ENCODE results near the gene GAS6.

The GAS6 gene

GRCh38 chr13:113819731-113820715 lies 43.9 kb downstream of the GAS6 start:
- no peak for DNase-seq (ENCODE audit: low spot score)

GRCh38 chr13:113819341-113819730 lies 44.5 kb downstream of the GAS6 start:
- DNase-seq (ENCODE audit: low spot score), result no peak

DNA sequence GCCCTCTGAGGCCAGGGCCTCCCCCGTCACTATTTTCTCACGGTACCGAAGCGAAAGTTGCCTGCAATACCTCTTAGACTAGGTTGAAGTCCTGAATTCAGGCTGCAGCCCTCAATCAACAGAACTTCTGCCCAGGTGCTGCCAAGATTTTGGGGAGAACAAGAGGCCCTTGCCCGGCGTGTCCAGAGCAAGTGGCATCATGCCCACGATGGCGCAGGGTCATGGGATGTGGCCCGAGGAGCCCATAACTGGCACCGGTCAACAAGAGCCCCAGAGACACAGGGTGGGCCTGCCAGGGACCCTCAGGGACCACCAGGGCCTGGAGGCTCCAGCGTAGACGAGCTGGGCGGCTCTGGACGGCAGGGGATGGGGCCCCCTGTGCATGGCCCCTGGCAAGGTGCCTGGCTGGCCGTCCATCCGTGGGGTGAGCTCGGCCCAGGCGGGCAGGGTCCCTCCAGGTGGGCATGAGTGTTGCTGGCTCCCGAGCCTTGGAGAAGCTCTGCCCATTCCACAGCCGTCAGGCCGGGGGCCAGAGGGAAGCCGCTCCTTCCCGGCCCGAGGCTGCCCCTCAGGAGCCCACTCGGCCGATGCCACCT lies 45.1 kb downstream of the GAS6 start:
- DNase-seq (ENCODE audit: low spot score), result no peak

GRCh38 chr13:113817860-113818691 lies 45.8 kb downstream of the GAS6 start:
- no peak for DNase-seq (ENCODE audit: low spot score)

- DNase-seq (ENCODE audit: low spot score), result peak; percentile 78
Measured at GRCh38 chr13:113816946-113817859, 46.7 kb downstream of the GAS6 start.

GRCh38 chr13:113816254-113816929 lies 47.5 kb downstream of the GAS6 start:
- no peak for DNase-seq (ENCODE audit: low spot score)

DNA sequence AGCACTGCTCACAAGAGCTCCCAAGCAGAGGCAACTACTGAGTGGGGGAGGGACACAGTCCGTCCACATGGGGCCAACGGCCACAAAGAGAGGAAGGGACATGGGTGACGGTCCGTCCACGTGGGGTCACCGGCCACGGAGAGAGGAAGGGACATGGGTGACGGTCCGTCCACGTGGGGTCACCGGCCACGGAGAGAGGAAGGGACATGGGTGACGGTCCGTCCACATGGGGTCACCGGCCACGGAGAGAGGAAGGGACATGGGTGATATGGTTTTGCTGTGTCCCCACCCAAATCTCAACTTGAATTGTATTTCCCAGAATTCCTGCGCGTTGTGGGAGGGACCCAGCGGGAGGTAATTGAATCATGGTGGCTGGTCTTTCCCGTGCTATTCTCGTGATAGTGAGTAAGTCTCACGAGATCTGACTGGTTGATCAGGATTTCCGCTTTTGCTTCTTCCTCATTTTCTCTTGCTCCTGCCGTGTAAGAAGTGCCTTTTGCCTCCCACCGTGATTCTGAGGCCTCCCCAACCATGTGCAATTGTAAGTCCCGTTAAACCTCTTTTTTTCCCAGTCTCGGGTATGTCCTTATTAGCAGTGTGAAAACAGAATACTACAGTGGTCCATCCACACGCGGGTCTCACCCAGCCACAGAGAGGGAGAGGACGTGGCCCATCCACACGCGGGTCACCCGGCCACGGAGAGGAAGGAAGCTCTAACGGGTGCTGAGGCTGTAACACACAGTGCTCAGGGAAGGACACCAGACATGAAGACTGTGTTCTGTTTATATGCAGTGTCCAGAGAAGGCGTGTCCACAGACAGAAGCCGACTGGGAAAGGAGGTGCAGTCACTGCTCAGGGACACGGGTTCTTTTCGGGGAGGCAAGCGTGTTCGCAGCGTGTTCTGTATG lies 48.5 kb downstream of the GAS6 start:
- DNase-seq (ENCODE audit: low spot score), result no peak

DNA sequence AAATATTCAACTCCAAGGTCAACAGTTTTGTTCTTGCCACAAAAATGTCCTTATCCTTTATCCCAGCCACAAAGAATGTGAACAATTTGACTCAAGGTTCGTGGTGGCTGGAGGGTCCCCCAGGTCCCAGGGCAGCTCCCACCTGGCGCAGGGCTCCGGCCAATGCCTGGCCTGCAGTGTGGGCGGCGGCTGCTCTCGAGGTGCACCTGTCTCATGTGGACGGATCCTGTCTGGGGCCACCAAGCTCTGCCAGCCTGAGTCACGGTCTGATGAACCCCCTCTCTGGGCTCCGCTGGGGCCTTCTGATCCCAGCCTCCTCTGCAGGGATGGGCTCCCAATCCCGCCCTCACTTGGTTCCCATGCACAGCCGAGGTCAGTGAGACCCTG lies 49.4 kb downstream of the GAS6 start:
- DNase-seq (ENCODE audit: low spot score), result peak; percentile 86

- no peak for DNase-seq (ENCODE audit: low spot score)
Measured at GRCh38 chr13:113813749-113814434, 50.0 kb downstream of the GAS6 start.

- no peak for DNase-seq (ENCODE audit: low spot score)
Measured at GRCh38 chr13:113813070-113813748, 50.7 kb downstream of the GAS6 start.

DNA sequence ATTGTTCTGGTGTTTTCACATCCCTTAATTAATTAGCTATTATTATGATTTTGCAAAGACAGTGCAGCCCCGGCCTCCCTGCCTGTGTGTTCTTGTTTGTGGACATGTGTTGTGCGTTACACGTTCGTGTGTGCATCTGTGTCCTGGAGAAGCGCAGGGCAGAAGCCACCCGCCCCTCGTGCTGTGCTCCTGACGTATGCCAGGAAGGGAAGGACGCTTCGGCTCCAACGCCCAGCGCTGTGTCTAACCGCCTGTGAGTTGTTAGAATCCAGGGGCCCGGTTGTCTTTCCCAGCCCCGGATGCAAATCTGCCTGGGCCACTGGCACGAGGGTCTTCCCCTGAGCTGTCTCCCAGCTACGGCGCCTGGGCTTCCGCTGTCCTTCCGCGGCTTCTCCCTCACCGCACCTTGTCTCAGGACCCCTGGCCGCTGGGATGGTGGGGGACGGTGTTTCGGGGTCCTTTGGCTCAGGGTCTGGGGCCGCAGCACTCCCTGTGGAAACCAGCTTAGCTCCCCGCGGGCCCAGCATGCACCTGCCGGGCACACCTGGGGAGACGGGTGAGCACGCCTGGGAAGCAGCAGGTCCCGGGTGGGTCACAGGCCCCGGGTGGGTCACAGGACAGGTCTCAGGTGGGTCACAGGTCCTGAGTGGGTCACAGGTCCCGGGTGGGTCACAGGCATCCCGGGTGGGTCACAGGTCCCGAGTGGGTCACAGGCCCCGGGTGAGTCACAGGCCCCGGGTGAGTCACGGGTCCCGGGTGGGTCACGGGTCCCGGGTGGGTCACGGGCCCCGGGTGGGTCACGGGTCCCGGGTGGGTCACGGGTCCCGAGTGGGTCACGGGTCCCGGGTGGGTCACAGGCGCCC lies 51.5 kb downstream of the GAS6 start:
- no peak for DNase-seq (ENCODE audit: low spot score)

GRCh38 chr13:113811081-113811928 lies 52.6 kb downstream of the GAS6 start:
- DNase-seq (ENCODE audit: low spot score), result no peak

DNA sequence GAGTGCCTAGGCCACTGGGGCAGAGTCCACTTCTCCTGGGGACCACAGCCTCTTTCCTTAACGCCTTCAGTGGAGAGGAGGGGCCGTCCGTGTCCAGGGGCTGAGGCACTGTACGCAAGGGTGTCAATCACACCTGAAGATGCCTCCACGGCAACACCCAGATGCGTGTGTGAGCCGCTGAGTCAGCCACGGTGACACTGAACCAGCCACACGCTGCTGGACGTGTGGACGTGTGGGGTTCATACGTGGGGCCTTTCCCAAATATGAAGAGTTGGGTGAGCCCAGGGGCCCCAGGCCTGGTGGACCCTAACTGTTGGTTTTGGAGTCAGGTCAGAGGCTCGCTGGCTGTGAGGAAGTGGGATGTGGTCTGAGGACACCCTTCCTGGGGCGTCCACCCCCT lies 53.2 kb downstream of the GAS6 start:
- no peak for DNase-seq (ENCODE audit: low spot score)

GRCh38 chr13:113809934-113810333 lies 53.9 kb downstream of the GAS6 start:
- DNase-seq (ENCODE audit: low spot score), result no peak

- no peak for DNase-seq (ENCODE audit: low spot score)
Measured at GRCh38 chr13:113808058-113808834, 55.6 kb downstream of the GAS6 start.

DNA sequence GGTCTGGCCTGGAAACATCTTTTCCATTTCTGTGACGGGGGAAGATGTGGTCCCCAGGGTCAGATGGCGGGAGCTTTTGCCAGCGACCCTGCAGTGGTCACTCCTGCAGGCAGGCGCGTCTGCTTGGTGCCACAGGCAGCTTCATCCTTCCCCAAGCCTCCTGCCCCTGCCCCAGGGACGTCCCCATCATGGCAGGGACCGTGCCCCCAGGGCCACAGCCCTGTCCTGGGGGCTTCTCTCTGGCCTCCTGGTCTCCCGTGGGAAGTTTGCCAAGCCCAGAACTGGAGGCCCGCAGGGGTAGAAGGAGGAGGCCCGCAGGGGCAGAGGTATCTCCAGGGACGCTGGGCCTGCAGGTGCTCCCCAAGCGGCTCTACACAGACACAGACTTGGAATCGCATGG lies 57.4 kb downstream of the GAS6 start:
- no peak for DNase-seq (ENCODE audit: low spot score)
